Tibial artery (tissue), 4 donors: Measurements from ENCODE around the gene RBPMS2.

Experiments
- DNase-seq, 2 donors: peaks; one replicate each; pipeline ENCODE4 v3.0.0-alpha.2; 2019
- H3K27ac ChIP-seq, 2 donors: fragments of 200-600 bp; sonication (generic) in 1 of 2; 1 replicate in 1 of 2; 2 replicates in 1 of 2; pipeline ENCODE4 v1.5.1; 2018 to 2019; ENCODE audit warnings: mild to moderate bottlenecking in 1 of 2
- H3K27me3 ChIP-seq, 2 donors: fragments of 200-600 bp; sonication (generic) in 1 of 2; one replicate each; pipeline versions ENCODE4 v1.5.1 to v1.6.0; 2016 to 2019
- H3K36me3 ChIP-seq, 3 donors: fragments of 200-600 bp; sonication (generic) in 2 of 3; one replicate each; pipeline ENCODE4 v1.5.1; 2016 to 2019; ENCODE audit warnings: mild to moderate bottlenecking in 2 of 3
- H3K4me1 ChIP-seq, 4 donors: fragments of 200-600 bp; sonication (generic) in 2 of 4; 1 replicate in 3 of 4; 2 replicates in 1 of 4; pipeline ENCODE4 v1.5.1; 2016 to 2019
- H3K4me3 ChIP-seq, 2 donors: fragments of 200-600 bp; sonication (generic) in 1 of 2; 1 replicate in 1 of 2; 2 replicates in 1 of 2; pipeline ENCODE4 v1.5.1; 2018 to 2019; ENCODE audit warnings: mild to moderate bottlenecking in 2 of 2
- H3K9me3 ChIP-seq, 3 donors: fragments of 200-600 bp; sonication (generic) in 1 of 3; one replicate each; pipeline ENCODE4 v1.5.1; 2016 to 2019
- CTCF ChIP-seq, 2 experiments: fragments of 200-600 bp in 1 of 2; fragments of 450-650 bp in 1 of 2; IDR thresholded peaks; one replicate each; pipeline ENCODE4 v1.5.1; 2017 to 2019; ENCODE audit warnings: antibody characterized with exemption in 2 of 2, mild to moderate bottlenecking in 1 of 2, moderate library complexity in 1 of 2
- intact Hi-C: fragments of 100-400 bp; cut with DNase I; formaldehyde crosslinking; loops from one replicate; pipeline ENCODE4 v1.15.0; 2023; ENCODE audit warnings: low total_unique reads

The RBPMS2 gene

GRCh38 chr15:64810497-64811326, 35.3 kb upstream of the RBPMS2 start:
- Histone ChIP-seq H3K4me3 (no peak overlapping the region), H3K9me3 (no peaks in the 10 kb centered on the region), H3K4me1 (peaks cover 0 to 14% (median 0%) of the 10 kb centered on the region in 4 donors), H3K36me3 (no peaks in the 10 kb centered on the region), H3K27me3 (no peaks in the 10 kb centered on the region), H3K27ac (no peak overlapping the region)
- intact Hi-C loops: loop anchor here (1.0 kb wide), 1 partner anchor 82 kb away; no protein-coding TSS in a partner anchor
- no peak for DNase-seq
- no peak for TF ChIP-seq CTCF (IDR thresholded peaks at IDR 0.05)

- no peaks in the 10 kb centered on the region for H3K36me3 ChIP-seq
- H3K27me3 ChIP-seq: no peaks in the 10 kb centered on the region
- H3K9me3 ChIP-seq: no peaks in the 10 kb centered on the region
- intact Hi-C loops: no loop called here
- peaks cover 0 to 14% (median 0%) of the 10 kb centered on the region in 4 donors for H3K4me1 ChIP-seq
- H3K4me3 ChIP-seq: no peak overlapping the region
- peak overlapping the region in 1 of 2 donors; percentile 67 for H3K27ac ChIP-seq
- DNase-seq: peak; percentile 85 to 87
- TF ChIP-seq CTCF (IDR thresholded peaks at IDR 0.05): peak; percentile 86 to 92
Measured at GRCh38 chr15:64809649-64810496, 34.5 kb upstream of the RBPMS2 start.

- no peaks in the 10 kb centered on the region for H3K36me3 ChIP-seq
- H3K4me1 ChIP-seq: peaks cover 0 to 18% (median 0%) of the 10 kb centered on the region in 4 donors
- H3K4me3 ChIP-seq: no peak overlapping the region
- TF ChIP-seq CTCF (IDR thresholded peaks at IDR 0.05): no peak
- DNase-seq: no peak
- no peaks in the 10 kb centered on the region for H3K27me3 ChIP-seq
- intact Hi-C loops: no loop called here
- H3K9me3 ChIP-seq: no peaks in the 10 kb centered on the region
- peak overlapping the region in 1 of 2 donors; percentile 67 for H3K27ac ChIP-seq
Measured at GRCh38 chr15:64808785-64809453, 33.5 kb upstream of the RBPMS2 start.

GRCh38 chr15:64807751-64808222, 32.4 kb upstream of the RBPMS2 start:
- no peak for DNase-seq
- intact Hi-C loops: no loop called here
- no peaks in the 10 kb centered on the region for H3K9me3 ChIP-seq
- no peaks in the 10 kb centered on the region for H3K27me3 ChIP-seq
- peak overlapping the region; percentile 67 for H3K27ac ChIP-seq
- peaks cover 0 to 23% (median 0%) of the 10 kb centered on the region in 4 donors for H3K4me1 ChIP-seq
- H3K4me3 ChIP-seq: no peak overlapping the region
- no peaks in the 10 kb centered on the region for H3K36me3 ChIP-seq
- no peak for TF ChIP-seq CTCF (IDR thresholded peaks at IDR 0.05)

GRCh38 chr15:64807051-64807749, 31.8 kb upstream of the RBPMS2 start:
- Histone ChIP-seq H3K9me3 (no peaks in the 10 kb centered on the region), H3K36me3 (no peaks in the 10 kb centered on the region), H3K27ac (peak overlapping the region; percentile 67)

More at GRCh38 chr15:64807051-64807749, 31.8 kb upstream of the RBPMS2 start:
- H3K27me3 ChIP-seq: no peaks in the 10 kb centered on the region
- peaks cover 0 to 28% (median 0%) of the 10 kb centered on the region in 4 donors for H3K4me1 ChIP-seq
- DNase-seq: peak in 1 of 2 donors; percentile 75
- no peak overlapping the region for H3K4me3 ChIP-seq
- TF ChIP-seq CTCF (IDR thresholded peaks at IDR 0.05): no peak
- intact Hi-C loops: no loop called here
